PC-3 (cell line): ENCODE data around the gene ZBTB11. TPM values are rescaled to one million over a fixed set of nuclear protein-coding genes. Genes with fewer than 3 reads are reported as not detected.
A peak's percentile ranks its signal among the peaks of the same experiment; 100 is the strongest.

Experiments
- ATAC-seq: fragments of 200-7000 bp; cut with Tn5 transposase; 2 replicates; pipeline ENCODE4 v1.9.1; 2020; ENCODE audit warnings: mild to moderate bottlenecking, moderate library complexity
- BruUV-seq: library from RNA; stranded (reverse); fragments of 400-500 nt; replicated peaks from 2 replicates; lab custom pipeline; 2021; lab: Mats Ljungman, UMichigan
- CTCF ChIA-PET: fragments of 300-600 bp; sonication (Branson Sonifier 250); formaldehyde crosslinking; loops from one replicate; lab custom pipeline; 2022; ENCODE audit warnings: antibody characterized with exemption; lab: Charles Lee
- POLR2A ChIA-PET: fragments of 300-600 bp; sonication (Branson Sonifier 250); formaldehyde crosslinking; loops from one replicate; lab custom pipeline; 2022; ENCODE audit warnings: antibody characterized with exemption; ENCODE audit not compliant: unreplicated experiment; lab: Charles Lee
- DNase-seq: peaks from one replicate; pipeline ENCODE4 v3.0.0-alpha.2; 2015
- H2AFZ ChIP-seq: fragments of 300-600 bp; sonication (generic); 2 replicates; pipeline ENCODE4 v1.6.0; 2016; ENCODE audit warnings: antibody characterized with exemption, low read length
- H3F3A ChIP-seq: fragments of 300-600 bp; sonication (generic); one replicate; pipeline ENCODE4 v1.6.0; 2017; ENCODE audit warnings: antibody characterized with exemption, low read length, control low read depth, mild to moderate bottlenecking; ENCODE audit not compliant: unreplicated experiment
- H3K27ac ChIP-seq: fragments of 300-600 bp; sonication (generic); 2 replicates; pipeline ENCODE4 v1.5.1; 2016; ENCODE audit warnings: mild to moderate bottlenecking, low read length
- H3K27me3 ChIP-seq: fragments of 300-600 bp; sonication (generic); 2 replicates; pipeline ENCODE4 v1.6.1; 2016; ENCODE audit warnings: low read length, mixed read lengths
- H3K36me3 ChIP-seq: fragments of 300-600 bp; sonication (generic); 2 replicates; pipeline ENCODE4 v1.6.1; 2016; ENCODE audit warnings: low read depth, mixed run types, low read length, mixed read lengths
- H3K4me1 ChIP-seq: fragments of 300-600 bp; sonication (generic); 2 replicates; pipeline ENCODE4 v1.5.1; 2016; ENCODE audit warnings: low read length; ENCODE audit not compliant: insufficient read depth
- H3K4me2 ChIP-seq: fragments of 300-600 bp; sonication (generic); 2 replicates; pipeline ENCODE4 v1.6.0; 2016; ENCODE audit warnings: low read length
- H3K4me3 ChIP-seq: fragments of 300-600 bp; sonication (generic); 2 replicates; pipeline ENCODE4 v1.5.1; 2016; ENCODE audit warnings: mild to moderate bottlenecking, low read length, mixed read lengths
- H3K79me2 ChIP-seq: fragments of 300-600 bp; sonication (generic); 2 replicates; pipeline ENCODE4 v1.6.1; 2017; ENCODE audit warnings: low read length, mixed read lengths
- H3K9ac ChIP-seq: fragments of 300-600 bp; sonication (generic); 2 replicates; pipeline ENCODE4 v1.6.0; 2016; ENCODE audit warnings: mild to moderate bottlenecking, low read length
- H3K9me2 ChIP-seq: fragments of 300-600 bp; sonication (generic); replicated peaks from 2 replicates; pipeline ENCODE4 v1.6.1; 2016; ENCODE audit warnings: mixed run types, low read length, mixed read lengths
- H3K9me3 ChIP-seq: fragments of 300-600 bp; sonication (generic); 2 replicates; pipeline ENCODE4 v1.6.1; 2016; ENCODE audit warnings: low read length, mixed read lengths
- H4K20me1 ChIP-seq: fragments of 300-600 bp; sonication (generic); 2 replicates; pipeline ENCODE4 v1.6.1; 2016; ENCODE audit warnings: low read length, mixed read lengths
- EZH2 ChIP-seq: fragments of 300-600 bp; sonication (generic); IDR thresholded peaks from one replicate; pipeline ENCODE4 v1.6.1; 2017; ENCODE audit warnings: antibody characterized with exemption, mild to moderate bottlenecking, low read length; ENCODE audit not compliant: unreplicated experiment
- EZH2phosphoT487 ChIP-seq: fragments of 300-600 bp; sonication (generic); IDR thresholded peaks from 2 replicates; pipeline ENCODE4 v1.6.1; 2018; ENCODE audit warnings: mild to moderate bottlenecking, antibody characterized with exemption, low read length, borderline replicate concordance
- intact Hi-C: fragments of 100-400 bp; cut with micrococcal nuclease; formaldehyde crosslinking; loops from 2 replicates; pipeline ENCODE4 v1.9.0; 2023
- total RNA-seq: library from RNA; depleted of rRNA; stranded (reverse); fragments of >200 nt; gene quantifications from 2 replicates; pipeline ENCODE4 v1.2.3, GENCODE V29; 2014
- TF ChIP-seq, protein P1 (sequence below): fragments of 300-600 bp; sonication (generic); conservative IDR thresholded peaks from 2 replicates; pipeline ENCODE4 v1.5.1; 2017; ENCODE audit warnings: antibody characterized with exemption, low read depth, mild to moderate bottlenecking, low read length

ZBTB11 gene
- total RNA-seq, 1 experiment from 2014 or later, result 27.6 TPM

DNA sequence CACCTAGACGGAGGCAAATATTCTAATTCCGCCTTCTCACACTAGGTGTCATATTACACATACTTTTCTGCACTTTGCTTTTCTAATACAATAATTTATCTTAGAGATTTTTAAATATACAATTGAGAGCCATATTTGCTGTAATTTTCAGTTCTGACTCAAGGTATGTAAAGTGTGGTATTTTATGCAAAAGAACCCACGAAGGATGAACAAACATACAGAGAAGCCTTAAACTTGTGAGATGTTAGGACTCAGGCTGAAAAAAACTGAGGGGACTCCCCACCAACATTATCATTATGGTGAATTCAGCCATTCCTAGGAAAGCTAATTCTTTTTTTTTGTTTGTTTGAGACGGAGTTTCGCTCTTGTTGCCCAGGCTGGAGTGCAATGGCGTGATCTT is 9.6 kb downstream of the ZBTB11 start:
- no TSS peak for BruUV-seq
- H3K4me3 ChIP-seq, result no peak overlapping the region
- peaks cover 17% of the 10 kb centered on the region for H3K79me2 ChIP-seq
- no peaks in the 10 kb centered on the region for H3K4me1 ChIP-seq
- intact Hi-C loops, result no loop called here
- H4K20me1 ChIP-seq, result no peaks in the 10 kb centered on the region
- no peak overlapping the region for H3K4me2 ChIP-seq
- H3K9me2 ChIP-seq, result no peaks in the 10 kb centered on the region
- DNase-seq (no peak), ATAC-seq (no peak)
- H3K27me3 ChIP-seq, result no peaks in the 10 kb centered on the region
- H3K9me3 ChIP-seq, result no peaks in the 10 kb centered on the region
- ChIA-PET CTCF (no interaction called here), POLR2A (no interaction called here)
- TF ChIP-seq, protein P1, sequence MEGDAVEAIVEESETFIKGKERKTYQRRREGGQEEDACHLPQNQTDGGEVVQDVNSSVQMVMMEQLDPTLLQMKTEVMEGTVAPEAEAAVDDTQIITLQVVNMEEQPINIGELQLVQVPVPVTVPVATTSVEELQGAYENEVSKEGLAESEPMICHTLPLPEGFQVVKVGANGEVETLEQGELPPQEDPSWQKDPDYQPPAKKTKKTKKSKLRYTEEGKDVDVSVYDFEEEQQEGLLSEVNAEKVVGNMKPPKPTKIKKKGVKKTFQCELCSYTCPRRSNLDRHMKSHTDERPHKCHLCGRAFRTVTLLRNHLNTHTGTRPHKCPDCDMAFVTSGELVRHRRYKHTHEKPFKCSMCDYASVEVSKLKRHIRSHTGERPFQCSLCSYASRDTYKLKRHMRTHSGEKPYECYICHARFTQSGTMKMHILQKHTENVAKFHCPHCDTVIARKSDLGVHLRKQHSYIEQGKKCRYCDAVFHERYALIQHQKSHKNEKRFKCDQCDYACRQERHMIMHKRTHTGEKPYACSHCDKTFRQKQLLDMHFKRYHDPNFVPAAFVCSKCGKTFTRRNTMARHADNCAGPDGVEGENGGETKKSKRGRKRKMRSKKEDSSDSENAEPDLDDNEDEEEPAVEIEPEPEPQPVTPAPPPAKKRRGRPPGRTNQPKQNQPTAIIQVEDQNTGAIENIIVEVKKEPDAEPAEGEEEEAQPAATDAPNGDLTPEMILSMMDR, result no peak
- TF ChIP-seq EZH2 (no peak), EZH2phosphoT487 (no peak)
- H3F3A ChIP-seq, result no peaks in the 10 kb centered on the region
- H3K27ac ChIP-seq, result no peak overlapping the region
- H3K36me3 ChIP-seq, result peaks cover 48% of the 10 kb centered on the region
- H2AFZ ChIP-seq, result no peak overlapping the region
- no peak overlapping the region for H3K9ac ChIP-seq

DNA sequence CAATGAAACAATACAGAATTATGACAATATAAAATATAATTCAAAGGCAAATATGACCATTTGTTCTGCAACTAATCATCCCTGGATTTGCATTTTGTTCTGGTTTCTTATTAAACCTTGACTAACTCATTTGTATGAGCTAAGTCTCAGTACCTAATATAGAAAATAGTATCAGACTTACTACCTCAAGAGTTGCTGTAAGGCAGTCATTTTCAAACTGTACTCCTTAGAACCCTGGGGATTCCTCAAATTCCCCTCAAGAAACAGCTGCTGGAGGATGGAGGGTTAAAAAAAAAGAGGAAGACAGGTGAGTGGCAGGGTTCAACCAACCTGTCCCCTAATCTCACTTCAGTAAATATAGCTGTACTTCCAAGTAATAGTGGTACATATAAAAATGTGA is 11.1 kb downstream of the ZBTB11 start:
- Histone ChIP-seq H3K27ac (no peak overlapping the region), H3K4me2 (no peak overlapping the region), H3K4me1 (no peaks in the 10 kb centered on the region), H3K9me2 (no peaks in the 10 kb centered on the region), H4K20me1 (no peaks in the 10 kb centered on the region), H3K36me3 (peaks cover 47% of the 10 kb centered on the region), H3K79me2 (peaks cover 2% of the 10 kb centered on the region), H3K4me3 (no peak overlapping the region), H3K9ac (no peak overlapping the region), H3K9me3 (no peaks in the 10 kb centered on the region), H3F3A (no peaks in the 10 kb centered on the region), H2AFZ (no peak overlapping the region), H3K27me3 (no peaks in the 10 kb centered on the region)
- intact Hi-C loops, result no loop called here
- ChIA-PET POLR2A (no interaction called here), CTCF (no interaction called here)
- no peak for TF ChIP-seq EZH2
- TF ChIP-seq, protein P1, result no peak
- TF ChIP-seq EZH2phosphoT487, result no peak
- ATAC-seq (no peak), DNase-seq (no peak)
- no TSS peak for BruUV-seq

DNA sequence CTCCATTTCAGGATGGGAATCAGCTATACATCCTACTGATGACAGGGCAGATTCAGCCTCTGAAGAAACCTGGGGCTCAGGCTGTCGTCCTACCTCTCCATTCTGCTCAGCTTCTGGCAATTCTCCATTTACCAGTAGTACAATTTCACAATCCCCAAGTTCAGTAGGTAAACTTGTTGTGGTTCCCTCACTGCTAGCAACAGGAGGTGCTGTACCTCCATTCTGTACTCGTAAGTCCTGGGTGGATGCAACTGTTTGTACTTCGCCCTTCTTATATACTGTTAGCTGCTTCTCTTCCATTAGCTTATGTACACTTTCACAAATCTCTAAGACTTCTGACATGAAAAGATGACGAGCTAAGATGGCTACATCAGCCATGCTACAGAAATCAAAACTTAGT is 11.6 kb downstream of the ZBTB11 start:
- no peaks in the 10 kb centered on the region for H3F3A ChIP-seq
- H3K9me3 ChIP-seq, result no peaks in the 10 kb centered on the region
- no peak for ATAC-seq
- H3K79me2 ChIP-seq, result no peaks in the 10 kb centered on the region
- DNase-seq, result no peak
- BruUV-seq, result TSS peak; percentile 17
- H2AFZ ChIP-seq, result no peak overlapping the region
- H3K9me2 ChIP-seq, result no peaks in the 10 kb centered on the region
- H3K9ac ChIP-seq, result no peak overlapping the region
- no peak overlapping the region for H3K4me2 ChIP-seq
- ChIA-PET CTCF (no interaction called here), POLR2A (no interaction called here)
- no peak overlapping the region for H3K4me3 ChIP-seq
- no peaks in the 10 kb centered on the region for H4K20me1 ChIP-seq
- H3K4me1 ChIP-seq, result no peaks in the 10 kb centered on the region
- intact Hi-C loops, result no loop called here
- TF ChIP-seq EZH2phosphoT487 (no peak), EZH2 (no peak)
- TF ChIP-seq, protein P1, result no peak
- peaks cover 49% of the 10 kb centered on the region for H3K36me3 ChIP-seq
- H3K27me3 ChIP-seq, result no peaks in the 10 kb centered on the region
- no peak overlapping the region for H3K27ac ChIP-seq
